ENCODE data around the gene NIPBL. TPM values are rescaled to one million over a fixed set of nuclear protein-coding genes. Genes with fewer than 3 reads are reported as not detected.
"Not testable (repeated sequence)": the region's sequence is repeated elsewhere in the genome, so short reads cannot be mapped to it uniquely, and the experiment has no call there.

The NIPBL gene
- total RNA-seq, 2 donors from 2014 or later: 56.8 to 71.2 TPM

DNA sequence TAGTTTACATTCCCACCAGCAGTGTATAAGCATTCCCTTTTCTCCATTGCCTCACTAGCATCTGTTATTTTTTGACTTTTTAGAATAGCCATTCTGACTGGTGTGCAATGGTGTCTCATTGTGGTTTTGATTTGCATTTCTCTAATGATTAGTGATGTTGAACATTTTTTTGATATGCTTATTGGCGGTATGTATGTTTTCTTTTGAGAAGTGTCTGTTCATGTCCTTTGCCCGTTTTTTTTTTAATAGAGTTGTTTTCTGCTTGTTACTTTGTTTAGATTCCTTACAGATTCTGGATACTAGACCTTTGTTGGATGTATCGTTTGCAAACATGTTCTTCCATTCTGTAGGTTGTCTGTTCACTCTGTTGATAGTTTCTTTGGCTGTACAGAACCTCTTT, 25.3 kb downstream of the NIPBL start:
- ATAC-seq: no peak
- H3K4me3 Mint-ChIP-seq: no peak overlapping the region
- no peaks in the 10 kb centered on the region for H3K27me3 Mint-ChIP-seq
- peaks cover 7% of the 10 kb centered on the region for H3K36me3 Mint-ChIP-seq
- H3K9me3 Mint-ChIP-seq: peaks cover 5% of the 10 kb centered on the region
- no peak for DNase-seq (ENCODE audit: low spot score)
- H3K4me1 Mint-ChIP-seq (ENCODE audit: low read depth in 2 of 2): peaks cover 55 to 58% of the 10 kb centered on the region in 2 donors
- no peak overlapping the region for H3K27ac Mint-ChIP-seq

DNA sequence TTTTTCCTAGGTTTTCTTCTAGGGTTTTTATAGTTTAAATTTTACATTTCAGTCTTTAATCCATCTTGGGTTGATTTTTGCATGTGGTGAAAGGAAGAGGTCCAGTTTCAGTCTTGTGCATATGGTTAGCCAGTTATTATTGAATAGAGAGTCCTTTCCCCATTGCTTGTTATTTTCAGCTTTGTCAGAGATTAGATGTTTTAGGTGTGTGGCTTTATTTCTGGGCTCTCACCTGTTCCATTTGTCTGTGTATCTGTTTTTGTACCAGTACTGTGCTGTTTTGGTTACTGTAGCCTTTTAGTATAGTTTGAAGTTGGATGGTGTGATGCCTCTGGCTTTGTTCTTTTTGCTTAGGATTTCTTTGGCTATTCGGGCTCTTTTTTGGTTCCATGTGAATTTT, 25.8 kb downstream of the NIPBL start:
- no peaks in the 10 kb centered on the region for H3K27me3 Mint-ChIP-seq
- no peak overlapping the region for H3K4me3 Mint-ChIP-seq
- H3K27ac Mint-ChIP-seq: no peak overlapping the region
- DNase-seq (ENCODE audit: low spot score) (no peak), ATAC-seq (no peak)
- H3K4me1 Mint-ChIP-seq (ENCODE audit: low read depth in 2 of 2): peaks cover 51 to 57% of the 10 kb centered on the region in 2 donors
- peaks cover 7% of the 10 kb centered on the region for H3K36me3 Mint-ChIP-seq
- H3K9me3 Mint-ChIP-seq: peaks cover 5% of the 10 kb centered on the region

DNA sequence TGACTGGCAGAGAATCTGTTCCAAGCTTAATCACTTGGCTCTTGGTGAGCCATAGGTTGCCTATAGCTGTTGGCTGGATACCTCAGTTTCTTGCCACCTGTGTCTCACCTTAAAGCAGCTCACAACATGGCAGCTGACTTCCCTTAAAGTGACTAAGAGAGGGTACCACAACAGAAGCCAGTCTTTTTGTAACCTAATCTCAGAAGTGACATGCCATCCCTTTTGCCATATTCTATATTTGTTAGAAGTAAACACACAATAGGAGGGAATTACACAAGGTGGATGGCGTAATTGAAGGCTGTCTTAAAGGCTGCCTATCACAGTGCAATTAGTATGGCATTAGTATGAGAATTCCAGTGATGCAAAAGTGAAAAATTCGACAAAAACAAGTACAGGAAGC, 28.1 kb downstream of the NIPBL start:
- no peak for ATAC-seq
- H3K4me1 Mint-ChIP-seq (ENCODE audit: low read depth in 2 of 2): peaks cover 47 to 52% of the 10 kb centered on the region in 2 donors
- peak overlapping the region; percentile 15 for H3K4me3 Mint-ChIP-seq
- no peak for DNase-seq (ENCODE audit: low spot score)
- no peaks in the 10 kb centered on the region for H3K27me3 Mint-ChIP-seq
- H3K36me3 Mint-ChIP-seq: peaks cover 7% of the 10 kb centered on the region
- H3K9me3 Mint-ChIP-seq: peaks cover 5% of the 10 kb centered on the region
- H3K27ac Mint-ChIP-seq: no peak overlapping the region

DNA sequence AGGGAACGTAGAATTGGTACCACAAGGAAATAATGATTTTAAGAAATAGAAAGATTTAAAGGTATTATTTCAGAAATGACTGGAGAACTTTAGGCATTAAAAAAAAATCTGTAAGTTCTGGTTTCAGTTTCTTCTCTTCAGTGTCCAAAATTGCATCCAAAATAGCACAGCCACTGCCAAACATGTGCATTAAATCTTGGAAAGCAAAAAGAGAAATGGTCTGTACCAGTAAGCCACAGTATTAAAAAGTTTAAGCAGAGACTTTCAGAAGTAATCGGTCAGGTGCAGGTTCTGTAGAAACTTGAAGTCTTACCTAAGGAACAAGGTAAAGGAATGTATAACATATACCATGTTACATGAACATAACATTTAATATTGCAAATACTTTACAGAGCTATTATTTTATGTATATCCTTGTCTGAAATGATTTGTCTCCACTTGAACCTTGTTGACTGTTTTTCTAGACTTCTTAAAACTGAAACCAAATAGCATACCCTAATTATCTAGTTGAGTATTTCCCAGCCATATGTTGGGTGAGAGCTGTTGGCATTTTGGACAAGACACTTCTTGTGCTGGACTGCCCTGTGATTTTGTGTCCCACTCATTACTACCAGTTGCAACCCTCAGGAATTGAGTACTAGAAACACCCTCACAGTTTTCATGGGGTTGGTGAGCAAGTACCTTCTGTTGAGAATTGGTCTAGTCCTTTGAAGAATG, 32.1 kb downstream of the NIPBL start:
- peaks cover 19 to 22% of the 10 kb centered on the region in 2 donors for H3K4me1 Mint-ChIP-seq (ENCODE audit: low read depth in 2 of 2)
- peak overlapping the region; percentile 2 for H3K4me3 Mint-ChIP-seq
- ATAC-seq (no peak), DNase-seq (ENCODE audit: low spot score) (no peak)
- peak overlapping the region in 1 of 2 donors; percentile 23 for H3K27ac Mint-ChIP-seq
- H3K27me3 Mint-ChIP-seq: no peaks in the 10 kb centered on the region
- H3K9me3 Mint-ChIP-seq: no peaks in the 10 kb centered on the region
- H3K36me3 Mint-ChIP-seq: no peaks in the 10 kb centered on the region

DNA sequence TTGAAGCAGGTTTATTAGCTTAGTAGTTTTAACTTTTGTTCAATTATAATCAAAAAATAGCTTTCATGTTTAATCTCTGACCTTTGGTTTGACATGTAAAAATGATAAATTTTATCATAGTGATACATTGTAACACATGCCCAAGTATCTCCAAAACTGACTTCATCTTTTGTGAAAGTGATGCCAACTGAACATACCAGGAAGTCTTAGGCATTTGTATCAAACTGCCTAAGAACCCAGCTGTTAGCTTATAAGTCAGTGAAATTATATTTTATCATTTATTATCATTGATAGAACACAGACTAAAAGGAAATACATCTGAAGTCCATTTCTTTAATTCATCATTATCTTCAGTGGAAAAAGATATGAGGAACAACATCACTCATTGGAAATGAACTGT, 39.1 kb downstream of the NIPBL start:
- no peaks in the 10 kb centered on the region for H3K9me3 Mint-ChIP-seq
- no peaks in the 10 kb centered on the region for H3K27me3 Mint-ChIP-seq
- H3K4me1 Mint-ChIP-seq (ENCODE audit: low read depth in 2 of 2): peaks cover 21 to 27% of the 10 kb centered on the region in 2 donors
- H3K4me3 Mint-ChIP-seq: no peak overlapping the region
- no peak for ATAC-seq
- DNase-seq (ENCODE audit: low spot score): no peak
- H3K36me3 Mint-ChIP-seq: peaks cover 4% of the 10 kb centered on the region
- H3K27ac Mint-ChIP-seq: no peak overlapping the region

DNA sequence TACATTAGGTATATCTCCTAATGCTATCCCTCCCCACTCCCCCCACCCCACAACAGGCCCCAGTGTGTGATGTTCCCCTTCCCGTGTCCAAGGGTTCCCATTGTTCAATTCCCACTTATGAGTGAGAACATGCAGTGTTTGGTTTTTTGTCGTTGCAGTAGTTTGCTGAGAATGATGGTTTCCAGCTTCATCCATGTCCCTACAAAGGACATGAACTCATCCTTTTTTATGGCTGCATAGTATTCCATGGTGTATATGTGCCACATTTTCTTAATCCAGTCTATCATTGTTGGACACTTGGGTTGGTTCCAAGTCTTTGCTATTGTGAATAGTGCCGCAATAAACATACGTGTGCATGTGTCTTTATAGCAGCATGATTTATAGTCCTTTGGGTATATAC, 40.0 kb downstream of the NIPBL start:
- not testable (repeated sequence) for H3K27me3 Mint-ChIP-seq; H3K9me3 Mint-ChIP-seq; H3K27ac Mint-ChIP-seq; H3K36me3 Mint-ChIP-seq; DNase-seq (ENCODE audit: low spot score); H3K4me3 Mint-ChIP-seq; ATAC-seq
- peaks cover 27 to 37% of the 10 kb centered on the region in 2 donors for H3K4me1 Mint-ChIP-seq (ENCODE audit: low read depth in 2 of 2)

DNA sequence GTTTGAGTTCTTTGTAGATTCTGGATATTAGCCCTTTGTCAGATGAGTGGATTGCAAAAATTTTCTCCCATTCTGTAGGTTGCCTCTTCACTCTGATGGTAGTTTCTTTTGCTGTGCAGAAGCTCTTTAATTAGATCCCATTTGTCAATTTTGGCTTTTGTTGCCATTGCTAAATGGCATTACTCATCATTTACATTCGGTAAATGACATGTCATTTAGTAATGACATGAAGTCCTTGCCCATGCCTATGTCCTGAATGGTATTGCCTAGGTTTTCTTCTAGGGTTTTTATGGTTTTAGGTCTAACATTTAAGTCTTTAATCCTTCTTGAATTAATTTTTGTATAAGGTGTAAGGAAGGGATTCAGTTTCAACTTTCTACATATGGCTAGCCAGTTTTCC, 40.8 kb downstream of the NIPBL start:
- not testable (repeated sequence) for H3K4me3 Mint-ChIP-seq; DNase-seq (ENCODE audit: low spot score); ATAC-seq; H3K9me3 Mint-ChIP-seq; H3K36me3 Mint-ChIP-seq; H3K27ac Mint-ChIP-seq; H3K27me3 Mint-ChIP-seq
- H3K4me1 Mint-ChIP-seq (ENCODE audit: low read depth in 2 of 2): peaks cover 27 to 37% of the 10 kb centered on the region in 2 donors

DNA sequence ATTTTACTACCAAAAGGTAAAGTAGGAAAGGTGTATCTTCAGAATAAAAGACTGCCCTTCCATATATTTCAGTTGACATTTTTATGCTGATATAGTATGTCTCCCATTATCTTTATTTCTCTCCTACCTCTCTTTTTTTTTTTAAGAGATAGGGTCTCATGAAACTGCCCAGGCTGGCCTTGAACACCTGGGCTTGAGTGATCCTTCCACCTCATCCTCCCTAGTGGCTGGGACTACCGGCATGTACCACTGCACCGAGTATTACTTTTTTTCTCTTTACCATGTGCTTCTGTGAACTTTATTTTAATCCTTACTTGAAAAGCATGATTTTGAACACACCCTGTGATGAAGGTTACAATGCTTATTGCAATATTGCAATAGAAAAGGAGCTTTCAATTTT, 42.7 kb downstream of the NIPBL start:
- no peak overlapping the region for H3K4me3 Mint-ChIP-seq
- peaks cover 4% of the 10 kb centered on the region for H3K36me3 Mint-ChIP-seq
- H3K9me3 Mint-ChIP-seq: no peaks in the 10 kb centered on the region
- DNase-seq (ENCODE audit: low spot score) (no peak), ATAC-seq (no peak)
- no peaks in the 10 kb centered on the region for H3K27me3 Mint-ChIP-seq
- H3K27ac Mint-ChIP-seq: no peak overlapping the region
- H3K4me1 Mint-ChIP-seq (ENCODE audit: low read depth in 2 of 2): peaks cover 27 to 37% of the 10 kb centered on the region in 2 donors

DNA sequence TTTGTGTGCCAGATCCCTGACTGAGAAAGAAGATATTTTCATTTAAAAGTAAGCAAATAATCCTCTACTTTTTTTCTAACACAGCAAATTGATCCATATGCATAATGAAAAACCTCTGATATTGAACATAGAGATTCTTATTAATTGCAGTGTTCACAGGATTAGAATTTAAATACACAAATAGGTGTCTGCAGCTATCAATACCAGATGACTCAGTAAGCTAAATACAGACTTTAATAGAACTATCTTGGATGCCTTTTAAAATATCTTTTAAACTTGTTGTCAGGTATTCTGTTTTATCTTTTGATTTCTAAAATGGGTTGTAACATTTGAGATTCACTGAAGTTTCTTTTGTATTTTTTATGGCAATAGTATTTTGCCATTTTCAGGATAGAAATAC, 43.1 kb downstream of the NIPBL start:
- Mint-ChIP-seq H3K4me1 (ENCODE audit: low read depth in 2 of 2) (peaks cover 31 to 40% of the 10 kb centered on the region in 2 donors), H3K27me3 (no peaks in the 10 kb centered on the region), H3K36me3 (peaks cover 4% of the 10 kb centered on the region), H3K4me3 (no peak overlapping the region), H3K27ac (no peak overlapping the region), H3K9me3 (no peaks in the 10 kb centered on the region)
- ATAC-seq (no peak), DNase-seq (ENCODE audit: low spot score) (no peak)

DNA sequence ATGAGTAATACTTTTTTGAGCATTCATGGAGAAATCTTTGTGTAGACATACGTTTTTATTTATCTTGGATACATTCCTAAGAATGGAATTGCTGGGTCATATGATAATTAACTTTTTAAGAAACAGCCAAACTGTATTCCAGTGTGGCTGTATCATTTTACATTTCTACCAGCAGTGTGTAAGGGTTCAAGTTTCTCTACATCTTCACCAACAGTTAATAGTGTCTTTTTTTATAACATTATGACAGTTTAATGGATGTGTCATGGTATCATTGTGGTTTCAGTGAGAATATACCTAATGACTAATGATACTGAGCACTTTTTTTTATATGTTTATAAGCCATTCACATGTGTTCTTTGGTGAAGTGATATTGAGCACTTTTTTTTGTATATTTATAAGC, 52.4 kb downstream of the NIPBL start:
- H3K4me3 Mint-ChIP-seq: no peak overlapping the region
- no peak for DNase-seq (ENCODE audit: low spot score)

DNA sequence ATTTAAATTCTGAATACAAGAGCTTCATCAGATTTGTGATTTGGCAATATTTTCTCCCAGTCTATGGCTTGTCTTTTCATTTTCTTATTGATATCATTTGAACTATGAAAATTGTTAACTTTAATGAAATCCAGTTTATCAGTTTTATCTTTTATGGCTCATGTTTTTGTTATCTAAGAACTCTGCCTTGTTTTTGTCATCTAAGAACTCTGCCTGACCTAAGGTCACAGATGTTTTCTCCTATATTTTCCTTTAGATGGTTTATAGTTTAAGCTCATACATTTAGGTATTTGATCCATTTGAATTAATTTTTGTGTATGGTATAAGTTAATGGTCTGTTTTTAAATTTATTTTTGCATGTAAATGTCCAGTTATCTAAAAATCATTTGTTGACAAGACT, 52.9 kb downstream of the NIPBL start:
- H3K36me3 Mint-ChIP-seq: no peaks in the 10 kb centered on the region
- H3K9me3 Mint-ChIP-seq: no peaks in the 10 kb centered on the region
- no peak for ATAC-seq
- no peak for DNase-seq (ENCODE audit: low spot score)
- no peak overlapping the region for H3K4me3 Mint-ChIP-seq
- H3K27ac Mint-ChIP-seq: peak overlapping the region in 1 of 2 donors; percentile 15
- no peaks in the 10 kb centered on the region for H3K27me3 Mint-ChIP-seq
- peaks cover 49 to 67% of the 10 kb centered on the region in 2 donors for H3K4me1 Mint-ChIP-seq (ENCODE audit: low read depth in 2 of 2)

More for the DNA sequence above, 52.4 kb downstream of the NIPBL start:
- peak overlapping the region in 1 of 2 donors; percentile 15 for H3K27ac Mint-ChIP-seq
- H3K36me3 Mint-ChIP-seq: no peaks in the 10 kb centered on the region
- H3K27me3 Mint-ChIP-seq: no peaks in the 10 kb centered on the region
- H3K9me3 Mint-ChIP-seq: no peaks in the 10 kb centered on the region
- peak in 1 of 2 donors; percentile 66 for ATAC-seq
- H3K4me1 Mint-ChIP-seq (ENCODE audit: low read depth in 2 of 2): peaks cover 46 to 64% of the 10 kb centered on the region in 2 donors

DNA sequence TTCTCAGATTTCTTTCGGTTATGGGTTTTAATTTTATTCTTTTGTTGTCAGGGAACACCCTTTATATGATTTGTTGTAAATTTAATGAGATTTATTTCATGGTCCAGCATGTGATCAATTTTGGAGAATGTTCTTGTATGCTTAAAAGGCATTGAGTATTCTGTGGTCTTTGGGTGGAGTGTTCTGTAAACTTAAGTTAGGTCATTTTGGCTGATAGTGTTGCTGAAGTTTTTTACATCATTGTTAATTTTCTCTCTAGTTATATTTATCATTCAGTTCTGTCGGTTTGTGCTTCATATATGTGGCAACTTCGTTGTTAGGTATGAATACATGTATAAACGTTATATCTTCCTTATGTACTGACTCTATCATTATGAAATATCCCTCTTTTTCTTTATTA, 55.5 kb downstream of the NIPBL start:
- Mint-ChIP-seq H3K36me3 (no peaks in the 10 kb centered on the region), H3K9me3 (no peaks in the 10 kb centered on the region), H3K27me3 (no peaks in the 10 kb centered on the region), H3K4me3 (no peak overlapping the region), H3K27ac (no peak overlapping the region), H3K4me1 (ENCODE audit: low read depth in 2 of 2) (peaks cover 53 to 76% of the 10 kb centered on the region in 2 donors)
- no peak for ATAC-seq
- no peak for DNase-seq (ENCODE audit: low spot score)

DNA sequence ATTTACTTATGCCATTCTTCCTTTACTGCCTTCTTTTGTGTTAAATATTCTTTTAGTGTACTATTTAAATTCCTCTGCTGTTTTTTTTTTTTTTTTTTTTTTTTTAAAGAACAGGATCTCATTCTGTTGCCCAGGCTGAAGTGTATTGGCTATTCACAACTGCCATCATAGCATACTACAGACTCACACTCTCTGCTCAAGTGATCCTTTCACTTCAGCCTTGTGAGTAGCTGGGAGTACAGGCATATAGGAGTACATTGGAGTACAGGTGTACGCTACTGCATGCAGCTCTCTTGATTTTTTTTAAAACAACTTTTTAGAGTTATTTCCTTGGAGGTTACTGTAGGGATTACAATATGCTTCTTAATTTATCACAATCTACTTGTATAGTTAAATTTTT, 56.1 kb downstream of the NIPBL start:
- no peaks in the 10 kb centered on the region for H3K9me3 Mint-ChIP-seq
- peaks cover 54 to 76% of the 10 kb centered on the region in 2 donors for H3K4me1 Mint-ChIP-seq (ENCODE audit: low read depth in 2 of 2)
- ATAC-seq: no peak
- no peak overlapping the region for H3K4me3 Mint-ChIP-seq
- no peaks in the 10 kb centered on the region for H3K27me3 Mint-ChIP-seq
- no peaks in the 10 kb centered on the region for H3K36me3 Mint-ChIP-seq
- DNase-seq (ENCODE audit: low spot score): no peak
- no peak overlapping the region for H3K27ac Mint-ChIP-seq

DNA sequence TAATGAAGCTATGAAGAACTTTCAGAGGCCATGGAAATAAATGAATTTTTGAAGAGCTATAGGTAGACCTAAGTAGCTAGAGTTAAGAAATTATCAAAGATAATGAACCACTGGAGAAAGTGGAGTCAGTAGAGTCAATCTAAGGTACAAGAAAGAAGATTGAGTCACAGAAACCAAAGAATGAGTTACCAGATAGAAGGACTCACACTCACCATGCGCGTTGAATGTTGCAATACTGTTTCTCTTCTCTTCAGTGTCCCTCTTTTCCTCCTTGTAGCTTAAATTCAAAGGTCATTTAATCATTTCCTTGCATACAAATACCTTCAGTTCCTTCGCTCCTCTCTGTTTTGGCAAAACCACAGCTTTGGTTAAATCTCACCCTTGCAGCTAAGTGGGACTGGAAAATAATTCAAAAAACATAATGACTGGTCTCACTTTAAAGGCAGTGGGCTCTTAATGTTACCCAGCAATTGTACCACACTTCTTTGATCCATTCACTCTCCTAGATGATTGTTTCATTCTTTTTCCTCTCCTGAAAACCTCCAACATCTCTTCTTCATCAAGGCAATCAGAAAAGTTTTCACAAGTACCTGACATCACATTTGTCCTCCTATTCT, 58.3 kb downstream of the NIPBL start:
- peak in 1 of 2 donors; percentile 69 for ATAC-seq

More for the DNA sequence above, 58.3 kb downstream of the NIPBL start:
- Mint-ChIP-seq H3K4me3 (peak overlapping the region; percentile 0), H3K4me1 (ENCODE audit: low read depth in 2 of 2) (peaks cover 53 to 67% of the 10 kb centered on the region in 2 donors), H3K9me3 (no peaks in the 10 kb centered on the region), H3K36me3 (no peaks in the 10 kb centered on the region), H3K27ac (no peak overlapping the region), H3K27me3 (no peaks in the 10 kb centered on the region)
- DNase-seq (ENCODE audit: low spot score): no peak

Data from natural killer cell treated with Interleukin-12 subunit alpha and Interleukin-12 subunit beta and Interleukin-15 and Interleukin-18, amount 100 ng/mL, for 72 hours (primary cell).